H1 (cell line): Measurements from ENCODE around the gene SLC24A3. TPM values are rescaled to one million over a fixed set of nuclear protein-coding genes. Genes with fewer than 3 reads are reported as not detected.

Source experiments
- CTBP2 ChIP-seq: IDR thresholded peaks from 2 replicates; pipeline ENCODE4 v1.7.0; 2011; ENCODE audit warnings: borderline replicate concordance, mild to moderate bottlenecking, moderate library complexity, mixed read lengths, low read length; ENCODE audit not compliant: insufficient read depth, insufficient read length
- FOSL1 ChIP-seq: IDR thresholded peaks from 2 replicates; pipeline ENCODE4 v1.6.1; 2011; ENCODE audit warnings: mild to moderate bottlenecking, low read depth, low read length, moderate library complexity; ENCODE audit not compliant: insufficient read depth
- SUZ12 ChIP-seq: fragments of 200-600 bp; sonication (generic); IDR thresholded peaks from 2 replicates; pipeline ENCODE4 v1.6.1; 2012; ENCODE audit warnings: mild to moderate bottlenecking, inconsistent platforms, low read length, moderate library complexity, mixed read lengths
- TAF1 ChIP-seq: IDR thresholded peaks from 2 replicates; pipeline ENCODE4 v1.6.1; 2011; ENCODE audit warnings: mild to moderate bottlenecking, low read depth, low read length
- polyA plus RNA-seq, 7 experiments: library from polyadenylated mRNA; depleted of rRNA in 3 of 7; stranded (reverse) in 5 of 7; unstranded in 2 of 7; fragments of >200 nt in 5 of 7; fragments of 200-250 nt in 2 of 7; gene quantifications; 1 replicate in 5 of 7; 2 replicates in 1 of 7; 4 replicates in 1 of 7; pipeline versions ENCODE4 v1.2.1 to v1.2.3, GENCODE V29; 2011 to 2013; ENCODE audit warnings: missing spikeins in 2 of 7, mixed read lengths in 2 of 7
- total RNA-seq: library from RNA; stranded (reverse); fragmentation: NEBNext Ultra II Directional; extraction: Animal tissue kit (Norgen Biotek cat#: 25700); gene quantifications from 2 replicates; pipeline ENCODE4 v1.2.1, GENCODE V29; 2021
- TF ChIP-seq, protein P1 (sequence below): IDR thresholded peaks from 2 replicates; pipeline ENCODE4 v1.6.1; 2012; ENCODE audit warnings: inconsistent platforms

The SLC24A3 gene
- total and polyA plus RNA-seq, 2 of the 8 experiments (the other 6 are each of a cell fraction or from before 2014, with no cell fraction given), result 4.5 to 6.3 TPM

- TF ChIP-seq CTBP2 (no peak), TAF1 (no peak), FOSL1 (no peak), SUZ12 (no peak)
- TF ChIP-seq, protein P1, sequence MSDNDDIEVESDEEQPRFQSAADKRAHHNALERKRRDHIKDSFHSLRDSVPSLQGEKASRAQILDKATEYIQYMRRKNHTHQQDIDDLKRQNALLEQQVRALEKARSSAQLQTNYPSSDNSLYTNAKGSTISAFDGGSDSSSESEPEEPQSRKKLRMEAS, result no peak
Measured at GRCh38 chr20:19768325-19768842, 555.9 kb downstream of the SLC24A3 start (continued).
